Neural cell (in vitro differentiated cells): Measurements from ENCODE around the gene ZNF396. TPM values are rescaled to one million over a fixed set of nuclear protein-coding genes. Genes with fewer than 3 reads are reported as not detected.

Experiments used
- H2AFZ ChIP-seq: fragments of 200-600, 300-800 bp; sonication (generic), shearing (Covaris generic); 2 replicates; pipeline ENCODE4 v1.6.0; 2014; ENCODE audit warnings: low read depth, mild to moderate bottlenecking, antibody characterized with exemption, low read length, moderate library complexity
- H3F3A ChIP-seq: fragments of 200-600 bp; shearing (Covaris generic); 2 replicates; pipeline ENCODE4 v1.6.1; 2016; ENCODE audit warnings: mild to moderate bottlenecking, moderate library complexity, mixed read lengths, antibody characterized with exemption, low read length; ENCODE audit not compliant: insufficient read depth, poor library complexity, severe bottlenecking
- H3K27ac ChIP-seq: fragments of 200-600, 300-800 bp; sonication (generic), shearing (Covaris generic); 2 replicates; pipeline ENCODE4 v1.5.1; 2014; ENCODE audit warnings: mild to moderate bottlenecking, low read length, moderate library complexity
- H3K27me3 ChIP-seq: fragments of 300-800, 200-600 bp; sonication (generic), shearing (Covaris generic); 2 replicates; pipeline ENCODE4 v1.6.0; 2014; ENCODE audit warnings: mild to moderate bottlenecking, low read depth, low read length, moderate library complexity; ENCODE audit not compliant: insufficient read depth
- H3K36me3 ChIP-seq: fragments of 300-800, 200-600 bp; sonication (generic), shearing (Covaris generic); 2 replicates; pipeline ENCODE4 v1.5.1; 2014; ENCODE audit warnings: mild to moderate bottlenecking, antibody characterized with exemption, low read length, moderate library complexity; ENCODE audit not compliant: insufficient read depth
- H3K4me2 ChIP-seq: fragments of 300-800, 200-600 bp; sonication (generic), shearing (Covaris generic); 2 replicates; pipeline ENCODE4 v1.6.0; 2014; ENCODE audit warnings: mild to moderate bottlenecking, low read length
- H3K4me3 ChIP-seq: fragments of 300-800, 200-600 bp; sonication (generic), shearing (Covaris generic); 2 replicates; pipeline ENCODE4 v1.5.1; 2014; ENCODE audit warnings: mild to moderate bottlenecking, low read length, moderate library complexity
- H3K79me2 ChIP-seq: fragments of 200-600 bp; shearing (Covaris generic); replicated peaks from 2 replicates; pipeline ENCODE4 v1.6.0; 2014; ENCODE audit warnings: mild to moderate bottlenecking, low read length, moderate library complexity; ENCODE audit not compliant: insufficient read depth
- H3K9ac ChIP-seq: fragments of 300-800, 200-600 bp; sonication (generic), shearing (Covaris generic); 2 replicates; pipeline ENCODE4 v1.6.1; 2016; ENCODE audit warnings: mild to moderate bottlenecking, low read length, mixed read lengths
- H3K9me2 ChIP-seq: fragments of 200-600 bp; shearing (Covaris generic); 2 replicates; pipeline ENCODE4 v1.6.1; 2016; ENCODE audit warnings: mild to moderate bottlenecking, low read length, mixed read lengths; ENCODE audit not compliant: insufficient read depth
- H3K9me3 ChIP-seq: fragments of 200-600, 300-800 bp; sonication (generic), shearing (Covaris generic); 2 replicates; pipeline ENCODE4 v1.6.1; 2016; ENCODE audit warnings: mild to moderate bottlenecking, mixed run types, low read length, moderate library complexity, mixed read lengths
- H4K20me1 ChIP-seq: fragments of 200-600 bp; shearing (Covaris generic); 2 replicates; pipeline ENCODE4 v1.6.1; 2016; ENCODE audit warnings: mild to moderate bottlenecking, mixed run types; ENCODE audit not compliant: insufficient read depth
- EP300 ChIP-seq: fragments of 450-650 bp; conservative IDR thresholded peaks from 2 replicates; pipeline ENCODE4 v1.6.1; 2014; ENCODE audit warnings: antibody characterized with exemption, mild to moderate bottlenecking, moderate library complexity; ENCODE audit not compliant: poor library complexity, severe bottlenecking
- EZH2 ChIP-seq: fragments of 200-600, 300-800 bp; shearing (Covaris generic), sonication (generic); IDR thresholded peaks from 2 replicates; pipeline ENCODE4 v1.6.1; 2014; ENCODE audit warnings: antibody characterized with exemption, low read length, borderline replicate concordance, mild to moderate bottlenecking; ENCODE audit not compliant: insufficient read depth, poor library complexity, severe bottlenecking
- MXI1 ChIP-seq: fragments of 450-650 bp; conservative IDR thresholded peaks from 2 replicates; pipeline ENCODE4 v1.6.1; 2014; ENCODE audit warnings: antibody characterized with exemption, mild to moderate bottlenecking; ENCODE audit not compliant: poor library complexity, severe bottlenecking
- POLR2AphosphoS5 ChIP-seq: IDR thresholded peaks from 2 replicates; pipeline ENCODE4 v1.6.1; 2012
- RAD21 ChIP-seq: fragments of 450-650 bp; conservative IDR thresholded peaks from 2 replicates; pipeline ENCODE4 v1.6.1; 2014; ENCODE audit warnings: antibody characterized with exemption, mild to moderate bottlenecking, moderate library complexity
- REST ChIP-seq: IDR thresholded peaks from 2 replicates; pipeline ENCODE4 v1.6.1; 2012; ENCODE audit warnings: borderline replicate concordance
- SMC3 ChIP-seq: fragments of 450-650 bp; conservative IDR thresholded peaks from 2 replicates; pipeline ENCODE4 v1.6.1; 2014; ENCODE audit warnings: antibody characterized with exemption, mild to moderate bottlenecking, moderate library complexity; ENCODE audit not compliant: poor library complexity
- TAF1 ChIP-seq: IDR thresholded peaks from 2 replicates; pipeline ENCODE4 v1.6.1; 2012; ENCODE audit warnings: low read depth
- polyA plus RNA-seq: library from polyadenylated mRNA; depleted of rRNA; stranded (reverse); fragments of >200 nt; gene quantifications from 2 replicates; pipeline ENCODE4 v1.2.3, GENCODE V29; 2014
- TF ChIP-seq, protein P1 (sequence below): fragments of 450-650 bp; IDR thresholded peaks from 2 replicates; pipeline ENCODE4 v1.5.1; 2014; ENCODE audit warnings: antibody characterized with exemption, mild to moderate bottlenecking, moderate library complexity; ENCODE audit not compliant: poor library complexity, severe bottlenecking

Gene ZNF396
- polyA plus RNA-seq, 1 donor from 2014 or later, result 0.92 TPM

- no peak overlapping the region for H3K4me2 ChIP-seq
- TF ChIP-seq POLR2AphosphoS5 (no peak), MXI1 (no peak), REST (no peak), SMC3 (no peak), EP300 (no peak), TAF1 (no peak), EZH2 (no peak), RAD21 (no peak)
- TF ChIP-seq, protein P1, sequence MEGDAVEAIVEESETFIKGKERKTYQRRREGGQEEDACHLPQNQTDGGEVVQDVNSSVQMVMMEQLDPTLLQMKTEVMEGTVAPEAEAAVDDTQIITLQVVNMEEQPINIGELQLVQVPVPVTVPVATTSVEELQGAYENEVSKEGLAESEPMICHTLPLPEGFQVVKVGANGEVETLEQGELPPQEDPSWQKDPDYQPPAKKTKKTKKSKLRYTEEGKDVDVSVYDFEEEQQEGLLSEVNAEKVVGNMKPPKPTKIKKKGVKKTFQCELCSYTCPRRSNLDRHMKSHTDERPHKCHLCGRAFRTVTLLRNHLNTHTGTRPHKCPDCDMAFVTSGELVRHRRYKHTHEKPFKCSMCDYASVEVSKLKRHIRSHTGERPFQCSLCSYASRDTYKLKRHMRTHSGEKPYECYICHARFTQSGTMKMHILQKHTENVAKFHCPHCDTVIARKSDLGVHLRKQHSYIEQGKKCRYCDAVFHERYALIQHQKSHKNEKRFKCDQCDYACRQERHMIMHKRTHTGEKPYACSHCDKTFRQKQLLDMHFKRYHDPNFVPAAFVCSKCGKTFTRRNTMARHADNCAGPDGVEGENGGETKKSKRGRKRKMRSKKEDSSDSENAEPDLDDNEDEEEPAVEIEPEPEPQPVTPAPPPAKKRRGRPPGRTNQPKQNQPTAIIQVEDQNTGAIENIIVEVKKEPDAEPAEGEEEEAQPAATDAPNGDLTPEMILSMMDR, result no peak
- H3K27me3 ChIP-seq, result peaks cover 6% of the 10 kb centered on the region
- H2AFZ ChIP-seq, result peak overlapping the region; percentile 51
- H3K4me3 ChIP-seq, result peak overlapping the region; percentile 82
- no peaks in the 10 kb centered on the region for H4K20me1 ChIP-seq
- peak overlapping the region; percentile 65 for H3K9ac ChIP-seq
- no peaks in the 10 kb centered on the region for H3K36me3 ChIP-seq
- H3F3A ChIP-seq, result no peaks in the 10 kb centered on the region
- no peaks in the 10 kb centered on the region for H3K79me2 ChIP-seq
- no peaks in the 10 kb centered on the region for H3K9me2 ChIP-seq
- H3K9me3 ChIP-seq, result no peaks in the 10 kb centered on the region
- no peak overlapping the region for H3K27ac ChIP-seq
Measured at GRCh38 chr18:35376393-35376741, 770 bp downstream of the ZNF396 start.

GRCh38 chr18:35374708-35375107 lies 2.4 kb downstream of the ZNF396 start:
- Histone ChIP-seq H3K4me2 (no peak overlapping the region), H4K20me1 (no peaks in the 10 kb centered on the region), H3F3A (no peaks in the 10 kb centered on the region), H3K4me3 (no peak overlapping the region), H3K9me2 (no peaks in the 10 kb centered on the region), H3K79me2 (no peaks in the 10 kb centered on the region), H3K9me3 (no peaks in the 10 kb centered on the region), H2AFZ (no peak overlapping the region), H3K27me3 (peaks cover 6% of the 10 kb centered on the region), H3K36me3 (no peaks in the 10 kb centered on the region), H3K9ac (no peak overlapping the region), H3K27ac (no peak overlapping the region)
- no peak for TF ChIP-seq EP300
- no peak for TF ChIP-seq TAF1
- TF ChIP-seq, protein P1, result no peak
- TF ChIP-seq RAD21, result no peak
- TF ChIP-seq EZH2, result no peak
- TF ChIP-seq POLR2AphosphoS5, result no peak
